GM23338 (cell line): ENCODE measurements around the gene RSRC2. TPM values are rescaled to one million over a fixed set of nuclear protein-coding genes. Genes with fewer than 3 reads are reported as not detected.

Source experiments
- CREB1 ChIP-seq: fragments of 250-450 bp; sonication (Bioruptor Pico); IDR thresholded peaks from 2 replicates; pipeline ENCODE4 v1.5.0; 2020; ENCODE audit warnings: low read depth, mild to moderate bottlenecking, moderate library complexity
- CTCF ChIP-seq, 2 experiments: fragments of 200-600 bp in 1 of 2; sonication (generic) in 1 of 2; conservative IDR thresholded peaks; 2 replicates each; pipeline versions ENCODE4 v1.5.1 to v1.6.1; 2016 to 2017; ENCODE audit warnings: antibody characterized with exemption in 2 of 2, low read depth in 2 of 2, mild to moderate bottlenecking in 2 of 2, moderate library complexity in 1 of 2
- EZH2 ChIP-seq: fragments of 200-600 bp; sonication (generic); IDR thresholded peaks from one replicate; pipeline ENCODE4 v1.8.0; 2017; ENCODE audit warnings: antibody characterized with exemption, mild to moderate bottlenecking, low read depth; ENCODE audit not compliant: unreplicated experiment
- EZH2phosphoT487 ChIP-seq: fragments of 200-600 bp; sonication (generic); IDR thresholded peaks from one replicate; pipeline ENCODE4 v1.8.1; 2018; ENCODE audit warnings: antibody characterized with exemption; ENCODE audit not compliant: unreplicated experiment
- JUNB ChIP-seq: IDR thresholded peaks from one replicate; pipeline ENCODE4 v1.6.1; 2016; ENCODE audit warnings: antibody characterized with exemption; ENCODE audit not compliant: unreplicated experiment
- NANOG ChIP-seq: IDR thresholded peaks from 2 replicates; pipeline ENCODE4 v1.6.1; 2016; ENCODE audit warnings: antibody characterized with exemption, borderline replicate concordance
- POLR2AphosphoS5 ChIP-seq: IDR thresholded peaks from 2 replicates; pipeline ENCODE4 v1.6.1; 2016; ENCODE audit warnings: antibody characterized with exemption, low read depth
- STAT1 ChIP-seq: IDR thresholded peaks from one replicate; pipeline ENCODE4 v1.6.1; 2016; ENCODE audit warnings: antibody characterized with exemption; ENCODE audit not compliant: unreplicated experiment
- ZNF114 ChIP-seq: fragments of 250-450 bp; sonication (Bioruptor Pico); IDR thresholded peaks from 2 replicates; pipeline ENCODE4 v1.5.0; 2020; ENCODE audit warnings: mild to moderate bottlenecking, moderate library complexity
- ZNF331 ChIP-seq: fragments of 250-450 bp; sonication (Bioruptor Pico); IDR thresholded peaks from 2 replicates; pipeline ENCODE4 v1.5.0; 2020; ENCODE audit warnings: low read depth, mild to moderate bottlenecking, moderate library complexity
- ZNF462 ChIP-seq: fragments of 250-450 bp; sonication (Bioruptor Pico); IDR thresholded peaks from 2 replicates; pipeline ENCODE4 v1.5.0; 2020; ENCODE audit warnings: mild to moderate bottlenecking, moderate library complexity
- polyA plus RNA-seq: library from polyadenylated mRNA; unstranded; fragments of >200 nt; fragmentation: Nextera tagmentation; extraction: Ambion mirVana; gene quantifications from 2 replicates; pipeline ENCODE4 v1.2.1, GENCODE V29; 2016
- total RNA-seq: library from RNA; depleted of rRNA; stranded (reverse); fragments of >200 nt; shearing (Covaris generic); gene quantifications from 2 replicates; pipeline ENCODE4 v1.2.3, GENCODE V29; 2014
- TF ChIP-seq, protein P1 (sequence below): IDR thresholded peaks from one replicate; pipeline ENCODE4 v1.6.1; 2018; ENCODE audit warnings: antibody characterized with exemption; ENCODE audit not compliant: unreplicated experiment

The RSRC2 gene
- total and polyA plus RNA-seq, 2 experiments from 2014 or later, result 76.3 to 184 TPM

DNA sequence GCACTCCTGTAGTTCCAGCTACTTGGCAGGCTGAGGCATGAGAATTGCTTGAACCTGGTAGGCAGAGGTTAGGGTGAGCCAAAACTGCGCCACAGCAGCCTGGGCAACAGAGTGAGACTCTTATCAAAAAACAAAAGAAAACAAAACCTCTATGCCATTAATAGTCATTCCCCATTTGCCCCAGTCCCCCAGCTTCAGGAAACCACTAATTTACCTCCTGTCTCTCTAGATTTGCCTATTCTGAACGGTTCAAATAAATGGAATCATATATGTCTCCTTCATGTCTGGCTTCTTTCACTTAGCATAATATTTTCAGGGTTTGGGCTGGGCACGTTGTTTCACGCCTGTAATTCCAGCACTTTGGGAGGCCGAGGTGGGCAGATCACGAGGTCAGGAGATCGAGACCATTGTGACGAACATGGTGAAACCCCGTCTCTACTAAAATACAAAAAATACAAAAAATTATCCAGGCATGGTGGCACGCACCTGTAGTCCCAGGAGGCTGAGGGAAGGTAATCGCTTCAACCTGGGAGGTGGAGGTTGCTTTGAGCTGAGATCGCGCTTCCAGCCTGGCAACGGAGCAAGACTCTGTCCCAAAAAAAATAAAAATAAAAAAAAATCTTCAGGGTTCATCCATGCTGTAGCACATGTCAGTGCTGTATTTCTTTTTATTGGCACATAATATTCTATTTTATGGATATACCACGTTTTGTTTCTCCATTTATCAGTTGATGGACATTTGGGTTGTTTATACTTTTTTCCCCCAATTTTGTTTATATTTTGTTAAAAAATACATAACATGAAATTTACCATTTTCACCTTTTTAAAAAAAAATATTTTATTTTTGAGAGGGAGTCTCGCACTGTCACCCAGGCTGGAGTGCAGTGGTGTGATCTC lies 32.3 kb upstream of the RSRC2 start (continued):
- TF ChIP-seq ZNF462 (CRISPR knock-in tag) (no peak), EZH2 (no peak), STAT1 (no peak), ZNF331 (CRISPR knock-in tag) (no peak), CTCF (conservative IDR thresholded peaks at IDR 0.05; ENCODE audit: low read depth in 2 of 2) (no peak), CREB1 (CRISPR knock-in tag) (no peak), POLR2AphosphoS5 (no peak), JUNB (no peak), NANOG (no peak), ZNF114 (CRISPR knock-in tag) (no peak), EZH2phosphoT487 (no peak)
- TF ChIP-seq, protein P1, sequence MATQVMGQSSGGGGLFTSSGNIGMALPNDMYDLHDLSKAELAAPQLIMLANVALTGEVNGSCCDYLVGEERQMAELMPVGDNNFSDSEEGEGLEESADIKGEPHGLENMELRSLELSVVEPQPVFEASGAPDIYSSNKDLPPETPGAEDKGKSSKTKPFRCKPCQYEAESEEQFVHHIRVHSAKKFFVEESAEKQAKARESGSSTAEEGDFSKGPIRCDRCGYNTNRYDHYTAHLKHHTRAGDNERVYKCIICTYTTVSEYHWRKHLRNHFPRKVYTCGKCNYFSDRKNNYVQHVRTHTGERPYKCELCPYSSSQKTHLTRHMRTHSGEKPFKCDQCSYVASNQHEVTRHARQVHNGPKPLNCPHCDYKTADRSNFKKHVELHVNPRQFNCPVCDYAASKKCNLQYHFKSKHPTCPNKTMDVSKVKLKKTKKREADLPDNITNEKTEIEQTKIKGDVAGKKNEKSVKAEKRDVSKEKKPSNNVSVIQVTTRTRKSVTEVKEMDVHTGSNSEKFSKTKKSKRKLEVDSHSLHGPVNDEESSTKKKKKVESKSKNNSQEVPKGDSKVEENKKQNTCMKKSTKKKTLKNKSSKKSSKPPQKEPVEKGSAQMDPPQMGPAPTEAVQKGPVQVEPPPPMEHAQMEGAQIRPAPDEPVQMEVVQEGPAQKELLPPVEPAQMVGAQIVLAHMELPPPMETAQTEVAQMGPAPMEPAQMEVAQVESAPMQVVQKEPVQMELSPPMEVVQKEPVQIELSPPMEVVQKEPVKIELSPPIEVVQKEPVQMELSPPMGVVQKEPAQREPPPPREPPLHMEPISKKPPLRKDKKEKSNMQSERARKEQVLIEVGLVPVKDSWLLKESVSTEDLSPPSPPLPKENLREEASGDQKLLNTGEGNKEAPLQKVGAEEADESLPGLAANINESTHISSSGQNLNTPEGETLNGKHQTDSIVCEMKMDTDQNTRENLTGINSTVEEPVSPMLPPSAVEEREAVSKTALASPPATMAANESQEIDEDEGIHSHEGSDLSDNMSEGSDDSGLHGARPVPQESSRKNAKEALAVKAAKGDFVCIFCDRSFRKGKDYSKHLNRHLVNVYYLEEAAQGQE, result no peak
